HEK293T (cell line): Measurements from ENCODE around the gene GPS1.

Source experiments
- CTCF ChIA-PET: fragments of 350-600 bp; formaldehyde crosslinking; extraction: SDS; loops from one replicate; lab custom pipeline; 2021; ENCODE audit warnings: antibody characterized with exemption, inconsistent platforms; lab: Yijun Ruan, JAX
- POLR2A ChIA-PET: fragments of 350-600 bp; formaldehyde crosslinking; extraction: SDS; loops from one replicate; lab custom pipeline; 2020; ENCODE audit warnings: antibody characterized with exemption, inconsistent platforms; lab: Yijun Ruan, JAX
- DNase-seq: peaks from one replicate; pipeline ENCODE4 v3.0.0; 2012; ENCODE audit warnings: mixed read lengths; ENCODE audit errors: extremely low spot score
- ARNT ChIP-seq: fragments of 450-650 bp; IDR thresholded peaks from 2 replicates; pipeline ENCODE4 v1.6.1; 2017; ENCODE audit warnings: mild to moderate bottlenecking
- BHLHE40 ChIP-seq: fragments of 450-650 bp; IDR thresholded peaks from 2 replicates; pipeline ENCODE4 v1.6.1; 2016; ENCODE audit warnings: mild to moderate bottlenecking, moderate library complexity, borderline replicate concordance
- CTBP1 ChIP-seq: fragments of 450-650 bp; IDR thresholded peaks from 2 replicates; pipeline ENCODE4 v1.6.1; 2016; ENCODE audit warnings: borderline replicate concordance
- ELF4 ChIP-seq: fragments of 450-650 bp; IDR thresholded peaks from 2 replicates; pipeline ENCODE4 v1.6.1; 2017; ENCODE audit warnings: antibody characterized with exemption
- FOXA1 ChIP-seq: fragments of 450-650 bp; IDR thresholded peaks from 2 replicates; pipeline ENCODE4 v1.6.1; 2016; ENCODE audit warnings: mild to moderate bottlenecking
- FOXK2 ChIP-seq: fragments of 450-650 bp; IDR thresholded peaks from 2 replicates; pipeline ENCODE4 v1.6.1; 2016; ENCODE audit warnings: mild to moderate bottlenecking
- FOXM1 ChIP-seq: fragments of 450-650 bp; IDR thresholded peaks from 2 replicates; pipeline ENCODE4 v1.6.1; 2017; ENCODE audit warnings: mild to moderate bottlenecking, borderline replicate concordance
- HDGF ChIP-seq: fragments of 450-650 bp; IDR thresholded peaks from 2 replicates; pipeline ENCODE4 v1.6.1; 2017; ENCODE audit warnings: antibody characterized with exemption, borderline replicate concordance
- L3MBTL2 ChIP-seq: fragments of 450-650 bp; conservative IDR thresholded peaks from 2 replicates; pipeline ENCODE4 v1.6.1; 2016; ENCODE audit warnings: mild to moderate bottlenecking
- LEF1 ChIP-seq: fragments of 450-650 bp; IDR thresholded peaks from 2 replicates; pipeline ENCODE4 v1.6.1; 2017; ENCODE audit warnings: mild to moderate bottlenecking, borderline replicate concordance
- NFRKB ChIP-seq: fragments of 450-650 bp; IDR thresholded peaks from 2 replicates; pipeline ENCODE4 v1.6.1; 2016; ENCODE audit warnings: mild to moderate bottlenecking, moderate library complexity
- SP1 ChIP-seq: fragments of 450-650 bp; IDR thresholded peaks from 2 replicates; pipeline ENCODE4 v1.6.1; 2017
- SUZ12 ChIP-seq: fragments of 450-650 bp; IDR thresholded peaks from 2 replicates; pipeline ENCODE4 v1.6.1; 2016; ENCODE audit warnings: mild to moderate bottlenecking
- TARDBP ChIP-seq: fragments of 450-650 bp; IDR thresholded peaks from 2 replicates; pipeline ENCODE4 v1.6.1; 2016
- ZNF384 ChIP-seq: fragments of 450-650 bp; IDR thresholded peaks from 2 replicates; pipeline ENCODE4 v1.6.1; 2016
- TF ChIP-seq, protein P1 (sequence below): fragments of 450-650 bp; IDR thresholded peaks from 2 replicates; pipeline ENCODE4 v1.6.1; 2016

The GPS1 gene

DNA sequence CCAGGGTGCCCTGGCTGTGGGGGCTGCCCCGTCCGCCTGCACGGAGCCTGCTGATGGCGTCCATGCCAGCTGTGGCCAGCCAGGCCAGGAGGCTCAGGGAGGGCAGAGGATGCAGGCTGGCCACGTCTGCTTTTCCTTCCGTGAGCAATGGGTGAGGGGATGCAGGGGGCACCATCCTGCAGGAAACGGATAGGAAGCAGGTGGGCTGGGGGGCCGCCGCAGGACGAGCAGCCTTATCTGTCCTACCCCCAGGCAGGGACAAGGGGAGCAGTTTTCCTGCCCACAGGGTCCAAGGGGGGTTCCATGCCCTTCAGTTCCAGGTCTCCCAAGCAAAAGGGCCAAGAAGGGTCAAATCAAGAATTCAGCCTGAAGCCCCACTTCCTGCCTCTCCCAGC, 7.2 kb downstream of the GPS1 start:
- TF ChIP-seq SUZ12 (no peak), TARDBP (no peak), BHLHE40 (no peak), ELF4 (no peak), FOXA1 (no peak), LEF1 (no peak), NFRKB (no peak), L3MBTL2 (no peak), FOXK2 (no peak), CTBP1 (no peak), ZNF384 (no peak), FOXM1 (no peak), SP1 (no peak)
- TF ChIP-seq, protein P1, sequence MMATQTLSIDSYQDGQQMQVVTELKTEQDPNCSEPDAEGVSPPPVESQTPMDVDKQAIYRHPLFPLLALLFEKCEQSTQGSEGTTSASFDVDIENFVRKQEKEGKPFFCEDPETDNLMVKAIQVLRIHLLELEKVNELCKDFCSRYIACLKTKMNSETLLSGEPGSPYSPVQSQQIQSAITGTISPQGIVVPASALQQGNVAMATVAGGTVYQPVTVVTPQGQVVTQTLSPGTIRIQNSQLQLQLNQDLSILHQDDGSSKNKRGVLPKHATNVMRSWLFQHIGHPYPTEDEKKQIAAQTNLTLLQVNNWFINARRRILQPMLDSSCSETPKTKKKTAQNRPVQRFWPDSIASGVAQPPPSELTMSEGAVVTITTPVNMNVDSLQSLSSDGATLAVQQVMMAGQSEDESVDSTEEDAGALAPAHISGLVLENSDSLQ = no peak
- DNase-seq = no peak
- ChIA-PET POLR2A (interaction anchor here (0.9 to 1.2 kb wide), 2 partner anchors 8 to 11 kb away, joined by 3 to 4 read pairs; no protein-coding TSS in a partner anchor), CTCF (no interaction called here)

DNA sequence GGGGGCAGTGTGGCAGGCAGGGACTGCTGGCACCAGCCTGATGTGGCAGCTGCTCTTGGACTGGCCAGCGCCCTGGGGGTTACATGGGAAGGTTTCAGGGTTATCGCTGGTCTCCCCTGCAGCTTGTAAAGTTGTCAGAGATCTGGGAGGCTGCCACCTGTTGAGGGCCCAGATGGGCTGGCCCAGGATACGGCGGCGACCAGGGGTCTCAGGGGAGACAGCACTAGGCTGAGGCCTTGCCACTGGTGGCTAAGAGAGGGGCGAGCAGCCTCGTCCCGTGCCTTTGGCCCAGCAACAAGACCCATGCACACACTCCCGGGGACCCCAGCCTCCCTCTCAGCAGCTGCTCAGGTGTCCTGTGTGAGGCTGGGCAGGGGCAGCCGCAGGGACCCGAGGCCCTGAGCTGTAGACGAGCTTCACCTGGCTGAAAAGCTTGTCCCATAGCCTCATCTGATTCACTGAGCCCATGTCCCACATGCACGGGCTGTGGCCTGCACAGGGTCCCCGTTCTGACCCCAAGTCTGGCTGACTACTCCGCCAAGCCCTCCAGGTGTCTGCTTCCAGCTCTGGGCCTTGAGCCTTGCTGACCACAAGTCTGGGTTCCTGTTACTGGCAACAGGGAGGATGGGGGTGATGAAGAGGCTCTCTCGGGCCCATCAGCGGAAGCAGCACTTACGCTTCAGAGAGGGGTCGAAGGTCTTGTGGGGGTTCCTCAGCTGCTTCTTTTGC, 7.7 kb downstream of the GPS1 start:
- no peak for TF ChIP-seq FOXM1
- no peak for TF ChIP-seq SUZ12
- TF ChIP-seq, protein P1 = no peak
- DNase-seq = no peak
- ChIA-PET CTCF (no interaction called here), POLR2A (interaction anchor here (0.9 to 1.9 kb wide), 4 partner anchors 9 to 39 kb away, joined by 3 to 6 read pairs (median 4); partner anchors contain the start of genes DCXR and FASN)

DNA sequence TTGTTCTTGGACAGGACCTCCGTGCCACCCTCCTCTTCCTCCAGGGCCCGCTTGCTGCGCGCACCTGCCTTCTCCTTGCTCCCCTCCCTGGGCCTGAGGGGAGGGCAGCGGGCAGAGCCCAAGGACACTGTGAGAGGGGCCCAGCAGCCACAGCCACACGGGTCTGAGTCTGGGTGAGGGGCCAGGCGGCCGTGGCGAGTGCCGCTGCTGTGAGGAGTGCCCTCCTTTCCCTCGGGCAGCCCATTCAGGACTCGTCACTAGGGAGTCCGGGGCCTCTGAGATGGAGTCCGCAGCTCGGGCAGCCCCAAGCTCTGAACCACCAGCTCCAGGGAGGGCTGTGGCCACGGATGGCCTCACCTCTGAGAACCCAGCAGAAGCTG, 8.3 kb downstream of the GPS1 start:
- ChIA-PET CTCF (no interaction called here), POLR2A (interaction anchor here (1.1 to 1.9 kb wide), 3 partner anchors 22 to 38 kb away, joined by 3 to 6 read pairs (median 4); partner anchors contain the start of genes DCXR and FASN)
- no peak for TF ChIP-seq FOXK2
- no peak for TF ChIP-seq BHLHE40
- no peak for TF ChIP-seq L3MBTL2
- no peak for TF ChIP-seq NFRKB
- no peak for DNase-seq

DNA sequence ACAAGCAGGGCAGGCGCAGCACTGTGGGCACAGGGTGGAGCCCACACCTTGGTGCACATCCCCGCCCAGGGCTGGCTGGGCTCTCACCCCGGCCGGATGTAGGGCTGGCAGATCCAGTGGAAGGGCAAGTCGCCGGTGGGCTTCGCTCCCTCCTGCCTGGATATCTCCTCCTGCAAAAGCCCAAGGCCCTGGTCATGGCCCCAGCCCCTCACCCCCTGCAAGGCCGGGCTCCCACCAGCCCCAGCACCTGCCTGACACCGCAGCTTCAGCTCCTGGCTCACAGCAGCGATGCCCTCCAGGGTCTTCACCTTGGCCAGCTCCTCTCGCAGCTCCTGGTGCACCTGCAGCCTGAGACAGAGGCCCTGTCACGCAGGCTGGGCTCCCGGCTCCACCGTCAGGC, 8.9 kb downstream of the GPS1 start:
- POLR2A ChIA-PET = interaction anchor here (1.1 to 6.8 kb wide), 5 partner anchors 6 to 38 kb away, joined by 3 to 46 read pairs (median 4); partner anchors contain the start of genes DCXR, FASN, GPS1 and RAC3
- CTCF ChIA-PET = no interaction called here
- no peak for DNase-seq
- TF ChIP-seq FOXA1 = no peak
- TF ChIP-seq ARNT = no peak
- TF ChIP-seq ZNF384 = no peak
- TF ChIP-seq CTBP1 = no peak

DNA sequence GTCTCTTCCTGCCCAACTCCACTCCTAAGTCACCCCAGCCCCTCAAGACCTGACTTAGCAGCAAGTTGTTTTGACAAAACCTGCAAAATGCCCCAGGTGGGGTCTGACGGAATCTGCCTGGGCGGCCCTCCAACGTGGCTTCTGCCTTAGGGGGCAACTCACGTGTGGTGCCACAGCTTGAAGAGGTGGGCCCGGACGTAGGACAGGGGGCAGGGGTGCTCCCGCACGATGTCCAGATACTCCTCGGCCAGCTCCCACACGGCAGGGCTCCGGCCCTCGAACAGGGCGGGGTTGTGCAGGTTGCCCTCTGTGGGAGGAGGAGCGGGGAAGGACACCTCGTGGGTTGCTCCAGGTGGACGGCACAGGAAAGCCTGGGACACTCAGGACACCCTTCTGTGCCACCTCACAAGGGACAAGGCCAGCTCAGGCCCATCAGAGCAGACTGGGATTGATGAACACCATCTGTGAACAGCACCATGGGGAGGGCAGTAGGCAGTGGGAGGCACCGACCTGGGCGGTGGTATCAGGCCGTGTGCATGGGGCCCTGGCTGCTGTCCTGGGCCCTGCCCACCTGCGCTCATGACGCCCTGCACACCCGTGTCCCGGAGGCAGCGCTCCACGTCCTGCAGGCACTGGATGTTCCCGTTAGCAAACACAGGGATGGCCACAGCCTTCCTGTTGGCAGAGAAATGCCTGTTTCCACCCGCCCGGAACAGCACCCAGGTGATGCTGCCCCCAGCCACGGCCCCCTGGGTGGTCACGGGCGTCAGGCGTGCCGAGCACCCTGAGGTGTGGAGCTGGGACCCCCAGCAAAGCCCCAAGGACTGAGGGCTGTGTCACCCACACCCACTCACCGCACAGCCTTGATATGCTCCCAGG, 9.6 kb downstream of the GPS1 start:
- POLR2A ChIA-PET = interaction anchor here (1.1 to 6.8 kb wide), 6 partner anchors 7 to 37 kb away, joined by 3 to 46 read pairs (median 5); partner anchors contain the start of genes DCXR, FASN, GPS1 and RAC3
- no peak for DNase-seq
- TF ChIP-seq NFRKB = no peak
- no peak for TF ChIP-seq HDGF
- no peak for TF ChIP-seq L3MBTL2
- no peak for TF ChIP-seq FOXM1
- no peak for TF ChIP-seq LEF1
- no peak for TF ChIP-seq FOXK2
- no peak for TF ChIP-seq CTBP1
- TF ChIP-seq ELF4 = no peak
- TF ChIP-seq ZNF384 = no peak
- no peak for TF ChIP-seq FOXA1
- CTCF ChIA-PET = no interaction called here

DNA sequence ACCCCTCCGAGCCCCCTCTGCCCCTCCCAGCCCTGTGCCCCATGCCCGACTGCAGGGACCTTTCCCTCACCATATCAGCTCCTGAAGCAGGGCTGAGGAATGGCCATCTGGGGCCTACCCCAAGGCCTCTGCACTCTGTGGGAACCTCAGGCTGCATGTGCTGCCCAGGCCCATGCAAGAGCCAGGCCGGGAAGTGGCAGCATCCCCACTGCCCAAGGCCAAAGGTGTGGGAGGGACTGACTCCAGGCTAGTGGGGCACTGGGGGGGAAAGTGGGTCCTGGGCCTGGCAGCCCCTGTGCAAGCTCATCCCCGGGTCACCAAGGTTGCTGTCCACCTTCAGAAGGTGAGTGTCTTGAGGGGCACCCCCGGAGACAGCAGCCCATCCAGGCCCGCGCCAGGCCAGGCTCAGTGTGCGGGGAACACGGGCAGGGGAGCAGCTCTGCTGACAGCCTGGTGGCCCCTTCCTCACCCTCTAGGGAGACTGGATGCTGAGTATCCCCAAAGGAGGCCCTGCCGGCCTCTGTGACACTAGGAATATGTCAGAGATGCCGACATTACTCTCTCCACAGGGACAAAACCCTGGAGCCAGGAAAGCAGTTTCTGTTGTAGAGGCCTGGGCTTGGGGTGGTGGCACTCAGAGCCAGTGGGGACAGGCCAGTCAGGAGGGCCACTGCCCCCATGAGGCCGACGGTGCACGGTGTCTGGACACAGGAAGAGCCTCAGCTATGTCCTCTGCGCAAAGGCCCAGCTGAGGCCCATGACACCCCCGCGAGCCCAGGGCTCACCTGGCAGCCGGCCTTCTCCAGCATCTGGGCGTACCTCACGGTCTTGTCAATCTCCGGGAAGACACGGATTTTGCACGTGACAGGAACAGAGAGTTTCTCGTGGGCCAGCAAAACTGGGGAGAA, 10.6 kb downstream of the GPS1 start:
- DNase-seq = no peak
- no peak for TF ChIP-seq L3MBTL2
- TF ChIP-seq ELF4 = no peak
- no peak for TF ChIP-seq SP1
- TF ChIP-seq CTBP1 = no peak
- TF ChIP-seq NFRKB = no peak
- no peak for TF ChIP-seq ZNF384
- TF ChIP-seq FOXM1 = no peak
- no peak for TF ChIP-seq BHLHE40
- TF ChIP-seq FOXA1 = no peak
- TF ChIP-seq LEF1 = no peak
- no peak for TF ChIP-seq SUZ12
- TF ChIP-seq HDGF = no peak
- ChIA-PET POLR2A (interaction anchor here (1.3 to 6.8 kb wide), 3 partner anchors 8 to 27 kb away, joined by 5 to 46 read pairs (median 6); partner anchors contain the start of genes DCXR, GPS1 and RFNG), CTCF (no interaction called here)
